CD8-positive, alpha-beta memory T cell (primary cell): Measurements from ENCODE around the gene PPP1R13B. TPM values are rescaled to one million over a fixed set of nuclear protein-coding genes. Genes with fewer than 3 reads are reported as not detected.

Experiments
- CTCF ChIA-PET: fragments of 350-600 bp; sonication (Branson Sonifier 250); formaldehyde crosslinking; loops from one replicate; lab custom pipeline; 2021; ENCODE audit warnings: antibody characterized with exemption; lab: Charles Lee
- POLR2A ChIA-PET: fragments of 350-600 bp; sonication (Branson Sonifier 250); formaldehyde crosslinking; loops from one replicate; lab custom pipeline; 2021; ENCODE audit warnings: antibody characterized with exemption; lab: Charles Lee
- DNase-seq, 5 donors: peaks; one replicate each; pipeline versions ENCODE4 v3.0.0 to v3.0.0-alpha.2; 2020 to 2022; ENCODE audit warnings: mixed read lengths in 1 of 5
- H3K27ac ChIP-seq: one replicate; pipeline ENCODE4 v1.7.0; 2013; ENCODE audit warnings: low read depth, mild to moderate bottlenecking, low read length, moderate library complexity
- H3K27me3 ChIP-seq: 2 replicates; pipeline ENCODE4 v1.7.0; 2013; ENCODE audit warnings: low read length, mild to moderate bottlenecking; ENCODE audit not compliant: insufficient read depth, poor library complexity, severe bottlenecking
- H3K36me3 ChIP-seq: 2 replicates; pipeline ENCODE4 v1.7.0; 2013; ENCODE audit warnings: mild to moderate bottlenecking, low read length, moderate library complexity; ENCODE audit not compliant: insufficient read depth
- H3K4me1 ChIP-seq: 2 replicates; pipeline ENCODE4 v1.7.0; 2013; ENCODE audit warnings: mild to moderate bottlenecking, low read length, moderate library complexity; ENCODE audit not compliant: insufficient read depth
- H3K4me3 ChIP-seq: 2 replicates; pipeline ENCODE4 v1.7.0; 2013; ENCODE audit warnings: mild to moderate bottlenecking, low read length
- H3K9me3 ChIP-seq: 2 replicates; pipeline ENCODE4 v1.7.0; 2013; ENCODE audit warnings: mild to moderate bottlenecking, low read length
- H3K27ac Mint-ChIP-seq, 8 donors: one replicate each; pipeline ENCODE4 v1.8.0; 2020 to 2021; ENCODE audit warnings: mixed read lengths in 8 of 8, mild to moderate bottlenecking in 6 of 8, inconsistent platforms in 3 of 8, moderate library complexity in 3 of 8
- H3K27me3 Mint-ChIP-seq, 2 donors: one replicate each; pipeline ENCODE4 v1.8.0; 2020 to 2021; ENCODE audit warnings: mixed read lengths in 2 of 2, mild to moderate bottlenecking in 1 of 2, moderate library complexity in 1 of 2
- H3K36me3 Mint-ChIP-seq, 3 donors: one replicate each; pipeline ENCODE4 v1.8.0; 2020 to 2021; ENCODE audit warnings: mixed read lengths in 3 of 3, inconsistent platforms in 1 of 3, mild to moderate bottlenecking in 1 of 3
- H3K4me1 Mint-ChIP-seq, 3 donors: one replicate each; pipeline ENCODE4 v1.8.0; 2020 to 2021; ENCODE audit warnings: mixed read lengths in 3 of 3, inconsistent platforms in 1 of 3, mild to moderate bottlenecking in 1 of 3
- H3K4me3 Mint-ChIP-seq, 7 donors: one replicate each; pipeline ENCODE4 v1.8.0; 2020 to 2021; ENCODE audit warnings: mixed read lengths in 7 of 7, mild to moderate bottlenecking in 6 of 7, moderate library complexity in 4 of 7, inconsistent platforms in 2 of 7
- H3K9me3 Mint-ChIP-seq, 5 donors: one replicate each; pipeline ENCODE4 v1.8.0; 2020 to 2022; ENCODE audit warnings: mixed read lengths in 5 of 5, mild to moderate bottlenecking in 3 of 5, moderate library complexity in 2 of 5, inconsistent platforms in 1 of 5
- polyA plus RNA-seq: library from polyadenylated mRNA; unstranded; fragments of 300-500 nt; fragmentation: Illumina TruSeq; gene quantifications from one replicate; pipeline ENCODE4 v1.2.3, GENCODE V29; 2021
- total RNA-seq, 2 experiments: library from RNA; stranded (reverse); gene quantifications; one replicate each; pipeline ENCODE4 v1.2.3, GENCODE V29; 2021

PPP1R13B gene, protein sequence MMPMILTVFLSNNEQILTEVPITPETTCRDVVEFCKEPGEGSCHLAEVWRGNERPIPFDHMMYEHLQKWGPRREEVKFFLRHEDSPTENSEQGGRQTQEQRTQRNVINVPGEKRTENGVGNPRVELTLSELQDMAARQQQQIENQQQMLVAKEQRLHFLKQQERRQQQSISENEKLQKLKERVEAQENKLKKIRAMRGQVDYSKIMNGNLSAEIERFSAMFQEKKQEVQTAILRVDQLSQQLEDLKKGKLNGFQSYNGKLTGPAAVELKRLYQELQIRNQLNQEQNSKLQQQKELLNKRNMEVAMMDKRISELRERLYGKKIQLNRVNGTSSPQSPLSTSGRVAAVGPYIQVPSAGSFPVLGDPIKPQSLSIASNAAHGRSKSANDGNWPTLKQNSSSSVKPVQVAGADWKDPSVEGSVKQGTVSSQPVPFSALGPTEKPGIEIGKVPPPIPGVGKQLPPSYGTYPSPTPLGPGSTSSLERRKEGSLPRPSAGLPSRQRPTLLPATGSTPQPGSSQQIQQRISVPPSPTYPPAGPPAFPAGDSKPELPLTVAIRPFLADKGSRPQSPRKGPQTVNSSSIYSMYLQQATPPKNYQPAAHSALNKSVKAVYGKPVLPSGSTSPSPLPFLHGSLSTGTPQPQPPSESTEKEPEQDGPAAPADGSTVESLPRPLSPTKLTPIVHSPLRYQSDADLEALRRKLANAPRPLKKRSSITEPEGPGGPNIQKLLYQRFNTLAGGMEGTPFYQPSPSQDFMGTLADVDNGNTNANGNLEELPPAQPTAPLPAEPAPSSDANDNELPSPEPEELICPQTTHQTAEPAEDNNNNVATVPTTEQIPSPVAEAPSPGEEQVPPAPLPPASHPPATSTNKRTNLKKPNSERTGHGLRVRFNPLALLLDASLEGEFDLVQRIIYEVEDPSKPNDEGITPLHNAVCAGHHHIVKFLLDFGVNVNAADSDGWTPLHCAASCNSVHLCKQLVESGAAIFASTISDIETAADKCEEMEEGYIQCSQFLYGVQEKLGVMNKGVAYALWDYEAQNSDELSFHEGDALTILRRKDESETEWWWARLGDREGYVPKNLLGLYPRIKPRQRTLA
- total RNA-seq = 10 to 100 TPM; 14.0 to 14.4 TPM
- 10.4 TPM for polyA plus RNA-seq

DNA sequence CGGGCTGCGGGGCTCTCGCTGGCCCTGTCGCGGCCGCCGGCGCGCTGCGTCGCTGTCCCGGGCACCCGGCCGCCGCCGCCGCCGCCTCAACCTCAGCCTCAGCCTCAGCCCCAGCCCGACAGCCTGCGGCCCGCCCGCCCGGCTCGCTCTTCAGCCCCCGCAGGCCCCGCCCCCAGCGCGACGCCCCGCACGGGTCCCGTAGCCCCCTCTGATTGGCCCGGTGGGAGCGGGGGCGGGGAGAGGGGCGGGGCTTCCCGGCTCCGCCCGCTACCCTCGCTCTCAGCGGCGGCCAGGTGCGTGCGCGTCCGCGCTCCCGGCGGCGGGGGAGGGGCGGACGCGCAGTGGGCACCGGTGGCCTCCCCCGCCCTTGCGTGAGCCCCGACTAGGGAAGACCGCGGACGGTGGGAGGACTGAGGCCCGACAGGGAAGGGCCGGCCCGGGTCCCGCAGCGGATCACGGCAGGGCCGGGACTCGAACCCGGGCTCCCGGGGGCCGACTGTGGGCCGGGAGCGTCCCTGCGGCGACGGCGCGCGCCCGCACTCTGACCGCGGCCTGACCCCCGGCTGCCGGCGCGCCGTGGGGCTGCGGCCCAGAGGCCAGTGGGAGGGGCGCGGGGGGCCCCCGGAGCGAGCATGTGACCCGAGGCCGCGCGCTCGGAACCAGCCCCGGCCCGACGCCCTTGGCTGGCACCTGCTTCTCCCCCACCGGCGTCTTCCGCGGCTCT is at the start of gene PPP1R13B:
TSS of gene PPP1R13B (minus strand) at position 125 of the 724 bp plus-strand sequence. CDS start 268 bp downstream, outside the sequence.
- H3K9me3 ChIP-seq = no peaks in the 10 kb centered on the region
- Mint-ChIP-seq H3K27ac (peak within 1 kb of the TSS; percentile 11 to 94 (median 83)), H3K4me3 (peak within 1 kb of the TSS; percentile 90 to 96 (median 93)), H3K27me3 (no peaks in the 10 kb centered on the region), H3K9me3 (peaks cover 0 to 2% (median 0%) of the 10 kb centered on the region in 5 donors), H3K36me3 (peaks cover 0 to 7% (median 2%) of the 10 kb centered on the region in 3 donors), H3K4me1 (peaks cover 14 to 23% (median 21%) of the 10 kb centered on the region in 3 donors)
- H3K27ac ChIP-seq = no peak within 1 kb of the TSS
- DNase-seq = peak; percentile 90 to 94 (median 91)
- POLR2A ChIA-PET = no interaction called here
- H3K36me3 ChIP-seq = no peaks in the 10 kb centered on the region
- peak within 1 kb of the TSS; percentile 38 for H3K4me3 ChIP-seq
- H3K4me1 ChIP-seq = peaks cover 9% of the 10 kb centered on the region
- CTCF ChIA-PET = no interaction called here
- H3K27me3 ChIP-seq = no peaks in the 10 kb centered on the region

DNA sequence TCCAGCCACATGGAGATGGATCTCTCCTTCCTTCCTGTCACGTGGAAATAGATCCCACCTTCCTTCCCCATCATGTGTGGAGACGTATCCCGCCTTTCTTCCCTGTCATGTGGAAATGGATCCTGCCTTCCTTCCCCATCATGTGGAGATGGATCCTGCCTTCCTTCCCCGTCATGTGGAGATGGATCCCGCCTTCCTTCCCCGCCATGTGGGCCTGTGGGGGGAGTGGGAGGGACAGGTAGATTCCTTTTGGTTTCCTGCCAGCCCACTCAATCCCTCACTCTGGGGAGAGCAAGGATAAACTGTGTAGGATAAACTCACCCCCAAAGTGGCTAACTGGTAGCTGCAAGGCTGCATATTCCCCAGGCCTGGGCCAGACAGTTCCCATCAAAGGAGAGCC is 49.2 kb upstream of the PPP1R13B start:
- Histone ChIP-seq H3K27ac (no peak overlapping the region), H3K9me3 (no peaks in the 10 kb centered on the region), H3K4me1 (no peaks in the 10 kb centered on the region), H3K36me3 (no peaks in the 10 kb centered on the region), H3K4me3 (no peak overlapping the region), H3K27me3 (no peaks in the 10 kb centered on the region)
- Mint-ChIP-seq H3K4me3 (no peak overlapping the region), H3K27ac (no peak overlapping the region), H3K27me3 (peaks cover 0 to 3% of the 10 kb centered on the region in 2 donors), H3K4me1 (peaks cover 3 to 6% (median 5%) of the 10 kb centered on the region in 3 donors), H3K36me3 (no peaks in the 10 kb centered on the region), H3K9me3 (no peaks in the 10 kb centered on the region)
- POLR2A ChIA-PET = no interaction called here
- no peak for DNase-seq
- CTCF ChIA-PET = interaction anchor here (1.1 kb wide), 1 partner anchor 11 kb away, joined by 3 read pairs; no protein-coding TSS in a partner anchor

DNA sequence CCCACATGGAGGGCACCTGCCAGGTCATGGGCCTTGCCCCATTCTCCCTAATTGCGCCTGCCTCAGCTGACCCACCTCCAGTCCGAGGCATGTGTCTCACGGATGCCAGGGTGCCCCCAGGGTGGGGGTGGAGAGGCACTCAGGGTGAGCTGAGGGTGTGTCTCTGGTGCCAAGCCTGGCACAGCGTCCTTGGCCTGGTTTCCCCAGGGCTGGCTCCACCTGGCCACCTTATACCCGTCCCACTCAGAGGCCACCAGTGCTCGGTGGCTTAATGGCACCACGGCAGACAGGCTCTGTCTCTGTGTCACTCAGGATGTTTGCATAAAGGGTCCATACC is 47.3 kb upstream of the PPP1R13B start:
- Histone ChIP-seq H3K36me3 (no peaks in the 10 kb centered on the region), H3K4me1 (no peaks in the 10 kb centered on the region), H3K4me3 (no peak overlapping the region), H3K9me3 (no peaks in the 10 kb centered on the region), H3K27ac (no peak overlapping the region), H3K27me3 (no peaks in the 10 kb centered on the region)
- ChIA-PET CTCF (no interaction called here), POLR2A (no interaction called here)
- DNase-seq = no peak
- no peaks in the 10 kb centered on the region for H3K36me3 Mint-ChIP-seq
- H3K27me3 Mint-ChIP-seq = peaks cover 0 to under 1% of the 10 kb centered on the region in 2 donors
- no peaks in the 10 kb centered on the region for H3K4me1 Mint-ChIP-seq
- H3K4me3 Mint-ChIP-seq = no peak overlapping the region
- no peaks in the 10 kb centered on the region for H3K9me3 Mint-ChIP-seq
- H3K27ac Mint-ChIP-seq = no peak overlapping the region

DNA sequence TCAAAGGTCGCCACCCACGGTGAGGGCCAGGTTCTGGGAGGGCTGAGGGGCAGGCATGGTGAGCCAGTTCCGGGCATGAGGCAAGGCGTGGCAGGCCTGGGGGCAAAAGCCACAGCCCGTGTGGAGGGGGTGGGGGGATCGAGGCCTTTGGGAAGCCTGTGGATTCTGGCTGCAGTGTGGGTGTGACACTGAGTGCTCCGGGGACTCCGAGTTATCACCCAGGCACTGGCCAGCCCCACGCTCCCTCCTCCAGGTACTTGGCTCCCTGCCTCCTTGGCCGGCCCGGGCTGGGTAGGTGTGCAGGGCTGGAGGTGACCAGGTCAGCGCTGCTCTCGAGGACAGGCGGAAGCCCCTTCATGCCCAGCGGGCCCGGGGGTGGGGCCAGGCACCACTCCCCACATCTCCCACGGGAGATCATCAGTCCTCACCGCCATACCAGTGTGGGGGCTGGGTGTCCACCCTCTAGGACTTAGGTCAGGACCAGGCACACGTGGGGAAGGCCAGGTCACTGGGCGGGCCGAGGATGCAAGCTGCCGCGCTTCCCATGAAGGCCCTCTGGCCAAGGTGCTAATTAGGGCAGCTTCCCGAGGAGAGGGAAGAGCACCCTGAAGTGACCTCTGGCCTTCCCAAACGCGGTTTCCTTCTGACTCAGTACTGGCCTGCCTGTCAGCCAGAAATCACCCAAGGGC is 46.8 kb upstream of the PPP1R13B start:
- Histone ChIP-seq H3K9me3 (no peaks in the 10 kb centered on the region), H3K4me3 (no peak overlapping the region), H3K36me3 (no peaks in the 10 kb centered on the region), H3K27me3 (no peaks in the 10 kb centered on the region), H3K27ac (no peak overlapping the region), H3K4me1 (no peaks in the 10 kb centered on the region)
- CTCF ChIA-PET = no interaction called here
- Mint-ChIP-seq H3K27me3 (no peaks in the 10 kb centered on the region), H3K4me3 (no peak overlapping the region), H3K36me3 (no peaks in the 10 kb centered on the region), H3K9me3 (no peaks in the 10 kb centered on the region), H3K4me1 (no peaks in the 10 kb centered on the region), H3K27ac (no peak overlapping the region)
- POLR2A ChIA-PET = no interaction called here
- no peak for DNase-seq

DNA sequence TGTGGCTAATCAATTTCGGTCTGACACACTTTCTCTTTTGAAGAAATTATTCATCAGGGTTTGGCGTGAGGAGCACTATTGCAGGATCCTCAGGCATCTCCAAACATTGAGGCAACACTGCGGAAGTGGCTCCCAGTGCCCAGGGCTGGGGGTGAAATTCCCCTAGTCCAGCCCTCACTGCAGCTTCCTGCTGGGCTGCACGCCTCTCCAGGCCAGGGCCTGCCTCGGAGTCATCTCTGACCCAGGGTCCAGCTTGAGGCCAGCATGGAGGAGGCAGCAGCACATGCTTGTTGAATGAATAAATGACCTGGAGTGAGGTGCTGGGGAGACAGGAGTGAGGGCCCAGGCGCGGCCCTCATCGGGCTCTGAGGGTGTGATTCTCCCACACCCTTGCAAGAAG is 44.9 kb upstream of the PPP1R13B start:
- Mint-ChIP-seq H3K9me3 (no peaks in the 10 kb centered on the region), H3K27me3 (no peaks in the 10 kb centered on the region), H3K4me1 (no peaks in the 10 kb centered on the region), H3K4me3 (no peak overlapping the region), H3K27ac (no peak overlapping the region), H3K36me3 (no peaks in the 10 kb centered on the region)
- Histone ChIP-seq H3K4me3 (no peak overlapping the region), H3K27me3 (no peaks in the 10 kb centered on the region), H3K4me1 (no peaks in the 10 kb centered on the region), H3K27ac (no peak overlapping the region), H3K36me3 (no peaks in the 10 kb centered on the region), H3K9me3 (no peaks in the 10 kb centered on the region)
- CTCF ChIA-PET = no interaction called here
- no peak for DNase-seq
- POLR2A ChIA-PET = no interaction called here

DNA sequence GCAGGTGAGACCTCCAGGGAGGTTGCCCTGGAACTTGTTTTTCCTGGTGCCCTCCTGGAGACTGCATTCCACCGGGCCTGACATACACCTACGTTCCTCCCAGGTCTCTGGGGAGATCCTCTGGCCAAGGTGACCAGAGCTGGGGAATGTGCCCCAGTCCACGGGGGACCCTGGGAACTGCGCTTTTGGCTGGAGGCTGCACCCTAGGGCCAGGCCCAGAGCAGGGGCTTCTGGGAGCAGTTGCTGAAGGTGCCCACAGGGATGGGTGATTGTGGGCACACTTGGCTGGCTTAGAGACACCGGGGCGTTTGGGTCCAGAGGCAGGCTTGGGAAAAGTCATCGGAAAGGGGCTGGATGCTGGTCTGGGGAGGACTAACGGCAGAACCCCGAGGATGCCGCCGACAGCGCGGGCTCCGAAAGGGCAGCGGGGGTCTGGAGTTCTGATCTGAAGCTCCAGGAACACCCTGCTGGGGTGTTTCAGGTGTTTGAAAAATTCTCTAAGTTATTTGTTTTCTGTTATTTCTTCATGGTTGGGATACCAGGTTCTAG is 44.4 kb upstream of the PPP1R13B start:
- CTCF ChIA-PET = no interaction called here
- Histone ChIP-seq H3K4me3 (no peak overlapping the region), H3K9me3 (no peaks in the 10 kb centered on the region), H3K27me3 (no peaks in the 10 kb centered on the region), H3K36me3 (no peaks in the 10 kb centered on the region), H3K4me1 (no peaks in the 10 kb centered on the region), H3K27ac (no peak overlapping the region)
- DNase-seq = no peak
- Mint-ChIP-seq H3K36me3 (no peaks in the 10 kb centered on the region), H3K9me3 (no peaks in the 10 kb centered on the region), H3K4me3 (no peak overlapping the region), H3K4me1 (no peaks in the 10 kb centered on the region), H3K27me3 (no peaks in the 10 kb centered on the region), H3K27ac (no peak overlapping the region)
- POLR2A ChIA-PET = no interaction called here
